ENCODE data around the gene NDUFB10. TPM values are rescaled to one million over a fixed set of nuclear protein-coding genes. Genes with fewer than 3 reads are reported as not detected.

NDUFB10 gene
- total RNA-seq, 1 experiment from 2014 or later = 287 TPM

- Histone ChIP-seq H3K4me3 (ENCODE audit: low read depth in 2 of 2, low read length in 2 of 2) (no peak overlapping the region), H3K4me1 (ENCODE audit: control insufficient read depth, insufficient read depth, low read length) (peaks cover 15% of the 10 kb centered on the region; the same call in 1 of the 2 replicates), H3K36me3 (ENCODE audit: control insufficient read depth, insufficient read depth, low read length) (no peaks in the 10 kb centered on the region), H3K9me3 (ENCODE audit: control insufficient read depth, insufficient read depth, low read depth, low read length) (no peaks in the 10 kb centered on the region), H3K27ac (ENCODE audit: low read length) (no peak overlapping the region), H3K27me3 (ENCODE audit: control insufficient read depth, insufficient read depth, low read length) (no peaks in the 10 kb centered on the region)
- TF ChIP-seq TCF7L2 (IDR thresholded peaks at IDR 0.05; ENCODE audit: low read depth, low read length) = no peak
- no peak for TF ChIP-seq SIN3A (IDR thresholded peaks at IDR 0.05; ENCODE audit: borderline replicate concordance, insufficient read depth, low read depth, low read length)
- TF ChIP-seq, protein P1, sequence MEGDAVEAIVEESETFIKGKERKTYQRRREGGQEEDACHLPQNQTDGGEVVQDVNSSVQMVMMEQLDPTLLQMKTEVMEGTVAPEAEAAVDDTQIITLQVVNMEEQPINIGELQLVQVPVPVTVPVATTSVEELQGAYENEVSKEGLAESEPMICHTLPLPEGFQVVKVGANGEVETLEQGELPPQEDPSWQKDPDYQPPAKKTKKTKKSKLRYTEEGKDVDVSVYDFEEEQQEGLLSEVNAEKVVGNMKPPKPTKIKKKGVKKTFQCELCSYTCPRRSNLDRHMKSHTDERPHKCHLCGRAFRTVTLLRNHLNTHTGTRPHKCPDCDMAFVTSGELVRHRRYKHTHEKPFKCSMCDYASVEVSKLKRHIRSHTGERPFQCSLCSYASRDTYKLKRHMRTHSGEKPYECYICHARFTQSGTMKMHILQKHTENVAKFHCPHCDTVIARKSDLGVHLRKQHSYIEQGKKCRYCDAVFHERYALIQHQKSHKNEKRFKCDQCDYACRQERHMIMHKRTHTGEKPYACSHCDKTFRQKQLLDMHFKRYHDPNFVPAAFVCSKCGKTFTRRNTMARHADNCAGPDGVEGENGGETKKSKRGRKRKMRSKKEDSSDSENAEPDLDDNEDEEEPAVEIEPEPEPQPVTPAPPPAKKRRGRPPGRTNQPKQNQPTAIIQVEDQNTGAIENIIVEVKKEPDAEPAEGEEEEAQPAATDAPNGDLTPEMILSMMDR (IDR thresholded peaks at IDR 0.05) = no peak
- TF ChIP-seq, protein P2, sequence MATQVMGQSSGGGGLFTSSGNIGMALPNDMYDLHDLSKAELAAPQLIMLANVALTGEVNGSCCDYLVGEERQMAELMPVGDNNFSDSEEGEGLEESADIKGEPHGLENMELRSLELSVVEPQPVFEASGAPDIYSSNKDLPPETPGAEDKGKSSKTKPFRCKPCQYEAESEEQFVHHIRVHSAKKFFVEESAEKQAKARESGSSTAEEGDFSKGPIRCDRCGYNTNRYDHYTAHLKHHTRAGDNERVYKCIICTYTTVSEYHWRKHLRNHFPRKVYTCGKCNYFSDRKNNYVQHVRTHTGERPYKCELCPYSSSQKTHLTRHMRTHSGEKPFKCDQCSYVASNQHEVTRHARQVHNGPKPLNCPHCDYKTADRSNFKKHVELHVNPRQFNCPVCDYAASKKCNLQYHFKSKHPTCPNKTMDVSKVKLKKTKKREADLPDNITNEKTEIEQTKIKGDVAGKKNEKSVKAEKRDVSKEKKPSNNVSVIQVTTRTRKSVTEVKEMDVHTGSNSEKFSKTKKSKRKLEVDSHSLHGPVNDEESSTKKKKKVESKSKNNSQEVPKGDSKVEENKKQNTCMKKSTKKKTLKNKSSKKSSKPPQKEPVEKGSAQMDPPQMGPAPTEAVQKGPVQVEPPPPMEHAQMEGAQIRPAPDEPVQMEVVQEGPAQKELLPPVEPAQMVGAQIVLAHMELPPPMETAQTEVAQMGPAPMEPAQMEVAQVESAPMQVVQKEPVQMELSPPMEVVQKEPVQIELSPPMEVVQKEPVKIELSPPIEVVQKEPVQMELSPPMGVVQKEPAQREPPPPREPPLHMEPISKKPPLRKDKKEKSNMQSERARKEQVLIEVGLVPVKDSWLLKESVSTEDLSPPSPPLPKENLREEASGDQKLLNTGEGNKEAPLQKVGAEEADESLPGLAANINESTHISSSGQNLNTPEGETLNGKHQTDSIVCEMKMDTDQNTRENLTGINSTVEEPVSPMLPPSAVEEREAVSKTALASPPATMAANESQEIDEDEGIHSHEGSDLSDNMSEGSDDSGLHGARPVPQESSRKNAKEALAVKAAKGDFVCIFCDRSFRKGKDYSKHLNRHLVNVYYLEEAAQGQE (IDR thresholded peaks at IDR 0.05; ENCODE audit: insufficient read depth in 1 of 2, low read depth in 2 of 2, low read length in 1 of 2) = no peak
- TF ChIP-seq POLR2AphosphoS5 (IDR thresholded peaks at IDR 0.05; ENCODE audit: low read depth, low read length) = no peak
- intact Hi-C loops (cut with micrococcal nuclease; ENCODE audit: unreplicated experiment) = no loop called here
- no peak for DNase-seq (ENCODE audit: low read depth, low spot score)
- POLR2A ChIA-PET = no interaction called here
- CTCF ChIA-PET = interaction anchor here (0.6 kb wide), 1 partner anchor 149 kb away, joined by 4 read pairs; no protein-coding TSS in a partner anchor
- BruUV-seq (replicated peaks) = no TSS peak
- ATAC-seq = no peak
- in situ Hi-C loops (cut with HindIII; ENCODE audit: low pct_unique_long_range_greater_than_20kb, low sequenced_read_pairs) = no loop called here
Measured at GRCh38 chr16:1991588-1991947, 32.2 kb downstream of the NDUFB10 start.

GRCh38 chr16:1991948-1992703 is 32.8 kb downstream of the NDUFB10 start:
- Histone ChIP-seq H3K27me3 (ENCODE audit: control insufficient read depth, insufficient read depth, low read length) (no peaks in the 10 kb centered on the region), H3K4me3 (ENCODE audit: low read depth in 2 of 2, low read length in 2 of 2) (no peak overlapping the region), H3K9me3 (ENCODE audit: control insufficient read depth, insufficient read depth, low read depth, low read length) (no peaks in the 10 kb centered on the region), H3K27ac (ENCODE audit: low read length) (no peak overlapping the region), H3K4me1 (ENCODE audit: control insufficient read depth, insufficient read depth, low read length) (peaks cover 15% of the 10 kb centered on the region; the same call in 1 of the 2 replicates), H3K36me3 (ENCODE audit: control insufficient read depth, insufficient read depth, low read length) (no peaks in the 10 kb centered on the region)
- intact Hi-C loops (cut with micrococcal nuclease; ENCODE audit: unreplicated experiment) = no loop called here
- POLR2A ChIA-PET = no interaction called here
- no peak for ATAC-seq
- TF ChIP-seq SIN3A (IDR thresholded peaks at IDR 0.05; ENCODE audit: borderline replicate concordance, insufficient read depth, low read depth, low read length) (no peak), POLR2AphosphoS5 (IDR thresholded peaks at IDR 0.05; ENCODE audit: low read depth, low read length) (no peak), TCF7L2 (IDR thresholded peaks at IDR 0.05; ENCODE audit: low read depth, low read length) (no peak)
- TF ChIP-seq, protein P2 (IDR thresholded peaks at IDR 0.05; ENCODE audit: insufficient read depth in 1 of 2, low read depth in 2 of 2, low read length in 1 of 2) = no peak
- TF ChIP-seq, protein P1 (IDR thresholded peaks at IDR 0.05) = no peak
- CTCF ChIA-PET = interaction anchor here (0.6 kb wide), 1 partner anchor 148 kb away, joined by 4 read pairs; no protein-coding TSS in a partner anchor
- no TSS peak for BruUV-seq (replicated peaks)
- in situ Hi-C loops (cut with HindIII; ENCODE audit: low pct_unique_long_range_greater_than_20kb, low sequenced_read_pairs) = no loop called here
- DNase-seq (ENCODE audit: low read depth, low spot score) = no peak
